ENCODE results near the gene ATRN.
"Not testable (repeated sequence)": the region's sequence is repeated elsewhere in the genome, so short reads cannot be mapped to it uniquely, and the experiment has no call there.

ATRN gene

DNA sequence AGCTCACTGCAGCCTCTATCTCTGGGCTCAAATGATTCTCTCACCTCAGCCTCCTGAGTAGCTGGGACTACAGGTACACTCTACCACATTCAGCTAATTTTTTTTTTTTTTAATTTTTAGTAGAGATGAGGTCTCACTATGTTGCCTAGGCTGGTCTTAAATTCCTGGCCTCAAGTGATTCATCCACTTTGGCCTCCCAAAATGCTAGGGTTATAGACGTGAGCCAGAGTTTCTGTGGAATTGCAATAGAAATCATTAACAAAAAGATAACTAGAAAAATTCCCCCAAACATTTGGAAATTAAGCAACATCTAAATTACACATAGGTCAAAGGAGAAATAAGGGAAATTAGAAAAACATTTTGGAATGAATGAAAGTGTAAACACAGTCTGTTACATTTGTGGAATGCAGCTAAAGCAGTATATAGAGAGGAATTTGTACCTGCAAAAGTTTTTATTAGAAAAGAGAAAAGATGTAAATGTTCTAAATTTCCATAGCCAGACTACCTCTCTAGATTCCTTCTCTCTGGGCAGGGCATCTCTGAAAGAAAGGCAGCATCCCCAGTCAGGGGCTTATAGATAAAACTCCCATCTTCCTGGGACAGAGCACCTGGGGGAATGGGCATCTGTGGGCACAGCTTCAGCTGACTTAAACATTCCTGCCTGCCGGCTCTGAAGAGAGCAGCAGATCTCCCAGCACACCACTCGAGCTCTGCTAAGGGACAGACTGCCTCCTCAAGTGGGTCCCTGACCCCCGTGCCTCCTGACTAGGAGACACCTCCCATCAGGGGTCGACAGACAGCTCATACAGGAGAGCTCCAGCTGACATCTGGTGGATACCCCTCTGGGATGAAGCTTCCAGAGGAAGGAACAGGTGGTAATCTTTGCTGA, 51.3 kb downstream of the ATRN start:
- no peak for DNase-seq

- DNase-seq, result not testable (repeated sequence)
Observed at GRCh38 chr20:3524696-3525095, 53.9 kb downstream of the ATRN start.

DNA sequence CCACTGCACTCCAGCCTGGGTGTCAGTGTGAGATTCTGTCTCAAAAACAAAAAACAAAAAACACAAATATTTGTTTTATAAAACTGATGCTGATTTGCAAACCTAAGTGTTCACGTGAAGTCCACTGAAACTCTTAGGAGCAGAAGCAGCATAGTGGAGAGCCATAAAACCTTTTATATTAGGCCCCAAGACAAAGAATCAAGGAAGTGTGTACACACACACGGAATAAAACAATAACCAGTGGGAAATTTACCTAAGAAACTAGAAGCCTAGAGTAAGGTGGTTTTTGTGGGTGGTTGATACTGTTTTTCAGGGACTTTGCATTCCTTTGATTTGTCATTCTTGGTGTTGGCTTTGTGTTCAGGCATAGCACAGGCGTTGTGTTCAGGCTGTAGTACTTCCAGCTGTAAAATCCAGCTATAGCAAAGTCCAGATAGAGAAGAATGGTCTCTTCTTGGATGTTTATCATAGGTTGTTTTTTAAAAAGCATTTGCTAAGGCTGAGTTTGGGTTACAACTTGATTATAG, 61.3 kb downstream of the ATRN start:
- DNase-seq, result no peak

DNA sequence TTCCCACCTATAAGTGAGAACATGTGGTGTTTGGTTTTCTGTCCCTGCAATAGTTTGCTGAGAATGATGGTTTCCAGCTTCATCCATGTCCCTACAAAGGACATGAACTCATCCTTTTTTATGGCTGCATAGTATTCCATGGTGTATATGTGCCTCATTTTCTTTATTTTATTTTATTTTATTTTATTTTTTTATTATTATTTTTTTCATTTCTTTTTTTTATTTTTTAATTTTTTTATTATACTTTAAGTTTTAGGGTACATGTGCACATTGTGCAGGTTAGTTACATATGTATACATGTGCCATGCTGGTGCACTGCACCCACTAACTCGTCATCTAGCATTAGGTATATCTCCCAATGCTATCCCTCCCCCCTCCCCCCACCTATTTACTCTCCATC, 66.9 kb downstream of the ATRN start:
- DNase-seq, result not testable (repeated sequence)

GRCh38 chr20:3539311-3540107, 68.7 kb downstream of the ATRN start:
- DNase-seq, result no peak

DNA sequence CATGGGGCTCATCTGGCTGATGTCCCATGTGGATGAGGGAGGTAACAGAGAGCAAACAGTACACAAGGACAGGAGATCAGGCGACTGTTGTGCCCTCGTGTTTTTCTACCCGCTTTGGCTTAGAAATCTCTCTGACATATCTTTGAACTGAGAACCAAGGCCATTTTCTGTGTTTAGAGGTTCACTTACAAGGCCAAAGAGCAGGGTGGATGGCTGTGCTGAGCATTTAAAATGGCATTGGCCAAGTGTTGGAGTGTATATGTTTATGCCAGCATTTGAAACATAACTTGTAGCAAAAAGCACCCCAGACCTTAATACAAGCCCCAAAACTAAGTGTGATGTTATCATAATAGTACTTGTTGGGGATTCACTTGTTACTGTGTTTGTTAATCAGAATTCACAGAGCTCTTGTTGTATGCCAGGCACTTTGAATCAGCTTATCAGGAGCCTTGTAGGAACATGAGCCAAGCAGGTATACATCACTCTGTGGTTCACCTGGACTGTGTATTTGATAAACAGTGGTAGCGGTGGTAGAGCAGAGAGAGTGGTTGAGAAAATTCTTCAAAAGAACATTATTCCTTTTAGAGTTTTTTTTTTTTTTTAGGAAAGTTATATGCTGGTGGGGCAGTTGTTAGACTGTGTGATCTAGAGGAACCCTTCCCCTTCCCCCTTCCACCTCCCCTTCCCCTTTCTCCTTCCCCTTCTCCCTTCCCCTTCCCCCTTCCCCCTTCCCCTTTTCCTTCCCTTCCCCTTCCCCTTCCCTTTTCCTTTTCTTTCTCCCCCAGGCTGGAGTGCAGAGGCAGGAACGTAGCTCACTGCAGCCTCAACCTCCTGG, 71.3 kb downstream of the ATRN start:
- no peak for DNase-seq

DNA sequence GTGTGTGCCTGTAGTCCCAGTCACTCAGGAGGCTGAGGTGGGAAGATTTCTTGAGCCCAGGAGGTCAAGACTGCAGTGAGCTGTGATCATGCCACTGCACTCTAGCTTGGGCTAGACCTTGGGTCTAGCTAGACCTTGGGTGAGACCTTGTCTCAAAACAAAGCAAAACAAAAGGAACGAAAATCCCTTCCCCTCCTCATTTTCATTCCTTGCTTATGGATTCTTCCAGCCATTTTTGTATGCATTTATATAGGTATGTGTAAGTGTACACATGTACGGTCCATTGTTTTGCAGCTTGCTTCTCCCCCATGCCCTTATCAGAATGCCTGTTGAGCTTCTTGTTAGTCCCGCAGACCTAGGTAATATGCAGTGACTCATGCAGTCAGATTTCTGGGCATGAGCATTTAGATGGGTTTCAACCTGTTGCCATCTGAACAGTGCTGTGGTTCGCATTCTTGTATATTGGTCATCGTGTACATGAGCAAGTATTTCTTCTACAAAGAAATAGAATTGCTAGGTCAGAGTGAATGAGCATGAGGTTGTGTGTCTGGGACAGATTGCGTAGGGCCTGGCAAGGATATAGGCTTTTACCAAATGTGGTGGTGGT, 73.2 kb downstream of the ATRN start:
- DNase-seq, result no peak

GRCh38 chr20:3545401-3545925, 74.6 kb downstream of the ATRN start:
- DNase-seq, result no peak

GRCh38 chr20:3547906-3548305, 77.1 kb downstream of the ATRN start:
- no peak for DNase-seq

DNA sequence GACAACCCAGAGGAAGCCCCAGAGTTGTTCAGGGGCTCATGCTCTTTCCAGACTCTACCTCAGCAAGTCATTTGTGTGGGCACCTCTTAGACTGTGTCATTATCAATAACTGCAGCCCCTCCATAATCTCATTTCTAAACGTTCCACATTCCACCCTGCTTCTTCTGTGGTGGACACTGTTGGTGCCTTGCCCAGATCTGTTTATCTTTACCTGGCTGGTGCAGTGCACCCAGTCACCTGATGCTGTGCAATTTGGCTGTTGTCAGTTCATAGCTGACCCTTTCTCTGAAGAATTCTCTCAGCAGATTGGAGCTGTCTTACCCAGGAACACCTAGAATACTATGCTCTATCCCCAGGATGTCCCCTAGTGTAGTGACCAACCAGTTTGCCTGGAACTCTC, 80.0 kb downstream of the ATRN start:
- no peak for DNase-seq

DNA sequence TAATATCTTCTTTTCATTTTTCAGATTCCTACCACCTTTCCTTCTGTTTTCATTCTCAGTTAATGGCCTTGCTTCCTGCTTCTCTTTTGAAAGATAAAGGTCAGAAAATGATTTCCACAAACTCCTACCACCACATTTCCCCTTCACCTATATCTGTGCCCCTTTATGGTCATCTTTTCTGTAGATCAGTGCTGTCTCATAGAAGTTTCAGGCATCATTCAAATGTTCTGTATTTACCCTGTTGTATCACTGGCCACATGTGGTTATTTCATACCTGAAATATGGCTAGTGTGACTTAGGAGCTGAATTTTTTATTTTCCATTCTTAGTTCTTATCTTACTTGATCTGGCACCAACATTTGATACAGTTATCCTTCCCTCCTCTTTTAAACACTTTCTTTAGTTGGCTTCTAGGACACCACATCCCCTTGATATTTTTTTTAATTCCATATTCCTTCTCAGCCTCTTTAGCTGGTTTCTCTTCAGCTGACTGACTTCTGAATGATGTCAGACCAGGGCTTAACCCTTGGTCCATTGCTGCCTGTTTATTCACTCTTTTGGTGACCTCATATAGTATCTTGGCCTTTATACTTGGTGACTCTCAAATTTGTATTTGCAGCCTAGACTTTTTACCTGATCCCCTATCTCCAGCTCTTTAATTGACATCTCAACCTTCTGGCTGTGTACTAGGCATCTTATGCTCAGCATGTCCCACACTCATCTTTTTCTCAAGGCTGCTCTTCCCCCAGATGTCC, 81.0 kb downstream of the ATRN start:
- no peak for DNase-seq

- DNase-seq, result no peak
Observed at GRCh38 chr20:3553663-3554062, 82.8 kb downstream of the ATRN start.

DNA sequence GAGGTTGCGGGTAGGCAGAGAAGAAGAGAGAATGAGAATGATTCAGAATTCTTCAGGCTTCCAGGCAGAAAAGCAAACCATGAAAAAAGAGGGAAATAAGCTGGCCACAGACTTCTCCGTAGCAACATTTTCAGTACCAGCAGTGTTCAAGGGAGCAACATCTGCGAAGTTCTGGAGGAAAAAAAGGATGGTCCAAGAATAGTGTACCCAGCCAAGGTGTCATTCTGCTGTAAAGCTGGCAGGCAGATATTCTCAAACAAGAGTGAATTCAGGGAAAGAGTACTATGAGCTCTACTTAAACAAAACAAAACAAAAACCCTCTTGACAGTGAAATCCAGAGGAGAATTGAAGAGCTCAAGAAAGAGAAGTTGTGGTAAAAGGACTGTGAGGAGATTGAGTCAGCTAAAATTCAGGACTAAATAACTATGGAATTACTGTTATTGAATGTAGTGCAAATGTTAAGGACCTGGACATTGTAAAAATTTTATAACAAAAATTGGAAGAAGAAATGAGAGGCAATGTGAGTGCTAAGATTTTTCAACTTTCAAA, 86.5 kb downstream of the ATRN start:
- DNase-seq, result no peak

- no peak for DNase-seq
Observed at GRCh38 chr20:3559231-3559630, 88.4 kb downstream of the ATRN start.

DNA sequence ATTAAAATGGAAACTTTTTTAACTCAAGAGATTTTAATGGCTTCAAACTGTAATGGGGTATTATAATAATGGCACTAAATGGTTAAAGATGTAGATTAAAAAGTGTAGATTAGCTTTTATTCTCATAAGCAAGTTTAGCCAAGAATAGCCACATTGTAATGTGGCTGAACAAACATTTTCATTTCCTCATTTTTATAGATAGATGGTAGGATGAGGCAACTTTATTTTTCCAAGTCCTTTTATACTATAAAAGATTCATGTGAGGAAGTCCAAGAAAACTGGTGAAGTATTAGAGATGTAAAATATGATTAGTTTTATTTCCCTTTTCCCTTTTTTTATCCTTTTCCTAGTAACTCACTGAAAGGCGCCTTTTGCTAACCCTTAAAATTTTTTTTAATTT, 88.8 kb downstream of the ATRN start:
- no peak for DNase-seq

GRCh38 chr20:3560162-3560561, 89.3 kb downstream of the ATRN start:
- DNase-seq, result no peak

- DNase-seq, result no peak
Observed at GRCh38 chr20:3560578-3560977, 89.8 kb downstream of the ATRN start.

- DNase-seq, result no peak
Observed at GRCh38 chr20:3563133-3563532, 92.3 kb downstream of the ATRN start.

DNA sequence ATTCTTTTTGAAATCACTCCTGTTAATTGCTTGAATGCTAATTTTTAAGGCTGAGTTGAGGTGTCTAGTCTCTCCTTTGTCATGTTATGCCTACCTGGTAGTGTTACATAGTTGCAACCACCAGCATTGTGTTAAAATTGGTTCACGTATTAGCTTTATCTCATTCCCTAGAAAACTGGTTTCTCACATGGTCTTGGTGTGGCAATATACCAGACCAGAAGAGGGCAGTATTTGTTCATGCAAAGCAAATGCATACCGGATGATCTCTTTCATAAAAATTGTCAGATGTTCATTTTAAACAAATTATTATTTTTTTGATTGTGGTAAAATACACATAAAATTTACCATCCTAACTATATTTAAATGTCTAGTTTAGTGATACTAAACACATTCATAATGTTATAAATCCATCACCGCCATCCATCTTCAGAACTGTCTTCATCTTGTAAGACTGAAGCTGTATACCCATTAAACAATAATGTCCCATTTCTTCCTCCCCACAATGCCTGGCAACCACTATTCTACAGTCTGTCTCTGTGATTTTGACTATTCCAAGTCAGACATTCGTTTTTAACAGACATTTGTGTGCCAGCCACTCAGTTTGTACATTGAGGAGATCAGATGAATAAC, 92.8 kb downstream of the ATRN start:
- no peak for DNase-seq

DNA sequence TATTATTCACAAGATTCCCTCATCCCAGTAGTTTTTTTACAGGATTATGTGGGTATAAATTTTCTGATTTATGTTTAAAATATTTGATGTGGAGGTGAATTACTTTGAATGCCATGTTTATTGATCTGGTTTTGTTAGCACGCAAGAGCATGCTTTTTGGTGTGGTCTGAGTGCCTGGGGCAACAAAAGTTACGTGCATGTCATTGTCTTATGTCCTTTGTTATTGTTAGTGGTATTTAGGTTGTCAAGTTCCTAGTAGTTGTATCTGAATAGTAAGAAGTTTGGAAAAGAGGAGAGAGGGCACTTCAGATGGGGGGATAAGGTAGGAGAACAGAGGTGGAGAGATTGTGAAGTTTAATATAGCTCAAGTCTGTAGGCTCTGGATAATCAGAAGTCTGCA, 95.0 kb downstream of the ATRN start:
- no peak for DNase-seq

DNA sequence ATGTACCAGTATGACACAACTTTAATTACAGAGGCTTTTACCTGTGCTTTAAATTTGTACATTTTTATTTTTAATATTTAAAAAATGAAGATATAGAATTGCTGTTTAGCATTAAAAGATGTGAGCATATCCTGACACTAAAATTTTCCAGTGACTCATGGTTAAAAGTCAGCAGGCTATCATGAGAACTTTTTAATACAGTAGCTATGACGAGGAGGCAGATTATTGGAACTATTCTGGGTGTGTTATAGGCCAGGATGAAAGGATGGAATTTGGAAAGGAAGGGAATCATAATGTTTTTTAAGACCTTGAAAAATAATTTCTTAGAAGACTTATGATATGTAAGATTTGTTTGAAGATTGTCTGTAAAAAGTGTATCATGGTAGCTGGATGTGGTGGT, 101.3 kb downstream of the ATRN start:
- DNase-seq, result no peak
